Right lobe of liver (tissue), 6 donors: Measurements from ENCODE around the gene TMEM11. TPM values are rescaled to one million over a fixed set of nuclear protein-coding genes. Genes with fewer than 3 reads are reported as not detected.

Experiments used
- ATAC-seq, 4 donors: fragments of 200-7000 bp; cut with Tn5 transposase; one replicate each; pipeline ENCODE4 v1.9.1; 2020; ENCODE audit warnings: mild to moderate bottlenecking in 4 of 4, moderate library complexity in 4 of 4
- DNase-seq, 3 donors: peaks; one replicate each; pipeline ENCODE4 v3.0.0-alpha.2; 2020
- H3K27ac ChIP-seq, 3 donors: fragments of 200-600 bp; one replicate each; pipeline ENCODE4 v1.8.0; 2022
- H3K27me3 ChIP-seq, 2 donors: fragments of 200-600 bp; one replicate each; pipeline ENCODE4 v1.8.0; 2022
- H3K36me3 ChIP-seq, 4 donors: fragments of 200-600 bp; sonication (generic) in 1 of 4; one replicate each; pipeline versions ENCODE4 v1.5.1 to v1.8.0; 2017 to 2022; ENCODE audit warnings: control low read depth in 1 of 4
- H3K4me1 ChIP-seq, 4 donors: fragments of 200-600 bp; sonication (generic) in 1 of 4; one replicate each; pipeline versions ENCODE4 v1.5.1 to v1.8.0; 2017 to 2022; ENCODE audit warnings: control low read depth in 1 of 4
- H3K4me3 ChIP-seq, 3 donors: fragments of 200-600 bp; one replicate each; pipeline ENCODE4 v1.8.0; 2022
- H3K9me3 ChIP-seq, 4 donors: fragments of 200-600 bp; sonication (generic) in 1 of 4; one replicate each; pipeline versions ENCODE4 v1.5.1 to v1.8.0; 2017 to 2022; ENCODE audit warnings: control low read depth in 1 of 4
- CTCF ChIP-seq, 4 donors: fragments of 200-600 bp in 3 of 4; fragments of 450-650 bp in 1 of 4; IDR thresholded peaks; one replicate each; pipeline versions ENCODE4 v1.5.1 to v1.8.0; 2016 to 2022; ENCODE audit warnings: antibody characterized with exemption in 4 of 4, mild to moderate bottlenecking in 2 of 4
- POLR2A ChIP-seq: fragments of 450-650 bp; IDR thresholded peaks from one replicate; pipeline ENCODE4 v1.6.1; 2017; ENCODE audit warnings: antibody characterized with exemption, mild to moderate bottlenecking
- WGBS: methylation state at CpG from one replicate; pipeline ENCODE4 v1.1.6; 2018; ENCODE audit warnings: low coverage, low lambda C conversion rate; ENCODE audit not compliant: insufficient coverage; ENCODE audit errors: missing lambda C conversion rate; 5-methylcytosine and 5-hydroxymethylcytosine counted together
- intact Hi-C, 2 donors: fragments of 100-400 bp; cut with DNase I; formaldehyde crosslinking; loops; one replicate each; pipeline versions ENCODE4 v1.11.2 to v1.14.1; 2022
- total RNA-seq, 6 experiments: library from RNA; depleted of rRNA in 2 of 6; stranded (reverse); fragments of >200 nt in 2 of 6; fragmentation: NEBNext Ultra II Directional in 3 of 6; extraction: Animal tissue kit (Norgen Biotek cat#: 25700) in 3 of 6; gene quantifications; one replicate each; pipeline versions ENCODE4 v1.1.0 to v1.2.4, GENCODE V29; 2016 to 2023
- donor health status: DM: no; HTN: yes; CAD: no.
- donor health status: DM: no; HTN: no; CAD: no.
- donor health status: DM: no; HTN: no; CAD: no.
- donor health status: DM: no; HTN: yes; CAD: no.
- donor health status: DM: no; HTN: yes; CAD: no.

Gene TMEM11
- total RNA-seq, 6 experiments from 2014 or later, result 10.8 to 20.6 (median 11.7) TPM

DNA sequence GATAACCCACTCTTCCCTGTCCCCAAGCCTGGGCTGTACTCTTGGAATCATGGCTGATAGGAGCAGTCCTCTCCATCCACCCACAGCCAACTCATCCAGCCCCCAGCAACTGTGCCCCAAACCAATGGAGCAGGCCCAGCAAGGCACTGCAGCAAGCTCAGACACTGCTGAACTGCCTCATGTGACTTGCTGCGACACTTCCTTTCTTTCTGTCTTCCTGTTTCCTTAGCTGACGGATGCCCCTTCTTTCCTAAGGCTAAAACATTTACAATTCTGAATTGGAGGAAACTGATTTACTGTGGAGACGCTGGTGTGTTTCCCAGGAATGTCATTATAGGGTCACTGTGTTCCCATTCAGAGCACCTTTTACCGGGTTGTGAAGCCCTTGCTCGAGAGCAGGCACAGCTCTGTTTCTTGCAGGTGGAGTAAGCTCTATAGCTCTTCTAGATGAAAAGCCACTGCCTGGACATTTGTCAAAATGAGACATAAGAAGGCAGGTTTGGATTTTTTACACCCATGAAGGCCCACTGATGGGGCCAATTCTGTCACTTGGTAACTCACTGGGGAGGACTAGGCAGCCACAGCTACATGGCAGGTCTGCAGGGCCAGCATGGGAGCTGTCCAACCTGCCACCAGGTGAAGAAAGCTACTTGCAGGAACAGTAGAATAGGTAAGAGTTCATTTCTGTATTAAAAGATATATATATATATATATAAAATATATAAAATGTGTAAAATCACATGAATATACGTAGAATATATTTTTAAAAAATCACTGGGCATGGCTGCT is 27.4 kb downstream of the TMEM11 start:
- 80% methylated on average over 6 of the region's 6 CpGs for WGBS
- no peaks in the 10 kb centered on the region for H3K4me1 ChIP-seq
- no peaks in the 10 kb centered on the region for H3K9me3 ChIP-seq
- peak overlapping the region in 2 of 3 donors; percentile 45 to 55 for H3K27ac ChIP-seq
- ATAC-seq (peak; percentile 59 to 81 (median 75)), DNase-seq (no peak)
- no peaks in the 10 kb centered on the region for H3K27me3 ChIP-seq
- TF ChIP-seq CTCF (IDR thresholded peaks at IDR 0.05) (no peak), POLR2A (no peak)
- intact Hi-C loops, result no loop called here
- no peak overlapping the region for H3K4me3 ChIP-seq
- H3K36me3 ChIP-seq, result peaks cover 0 to 15% (median 1%) of the 10 kb centered on the region in 4 donors

- Histone ChIP-seq H3K27ac (no peak overlapping the region), H3K9me3 (no peaks in the 10 kb centered on the region), H3K4me1 (no peaks in the 10 kb centered on the region), H3K36me3 (peaks cover 0 to 15% (median 1%) of the 10 kb centered on the region in 4 donors), H3K4me3 (no peak overlapping the region), H3K27me3 (no peaks in the 10 kb centered on the region)
- ATAC-seq (no peak), DNase-seq (no peak)
- intact Hi-C loops, result no loop called here
- 100% methylated on average over 1 of the region's 1 CpG for WGBS
- TF ChIP-seq POLR2A (no peak), CTCF (IDR thresholded peaks at IDR 0.05) (no peak)
Measured at GRCh38 chr17:21185061-21185460, 28.9 kb downstream of the TMEM11 start.

DNA sequence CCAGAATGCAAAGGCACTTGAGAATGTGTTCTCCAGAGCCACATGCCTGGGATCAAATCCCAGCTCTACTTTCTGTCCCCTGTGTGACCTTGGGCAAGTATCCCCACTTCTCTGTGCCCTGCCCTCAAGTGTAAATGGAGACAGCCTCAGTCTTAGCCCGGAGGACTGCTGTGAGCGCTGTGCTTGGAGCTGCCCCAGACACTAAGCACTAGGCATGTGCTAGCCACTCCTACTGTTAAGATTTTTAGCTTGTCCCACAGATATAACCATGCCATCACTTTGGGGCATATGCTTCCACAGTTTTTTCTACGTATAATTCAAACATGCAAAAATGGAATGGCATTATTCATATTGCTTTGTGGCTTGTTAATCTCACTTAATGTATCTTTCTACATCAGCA is 29.4 kb downstream of the TMEM11 start:
- Histone ChIP-seq H3K27me3 (no peaks in the 10 kb centered on the region), H3K4me1 (no peaks in the 10 kb centered on the region), H3K27ac (no peak overlapping the region), H3K4me3 (no peak overlapping the region), H3K9me3 (no peaks in the 10 kb centered on the region), H3K36me3 (peaks cover 0 to 15% (median 1%) of the 10 kb centered on the region in 4 donors)
- intact Hi-C loops, result no loop called here
- 100% methylated on average over 1 of the region's 3 CpGs for WGBS
- TF ChIP-seq POLR2A (no peak), CTCF (IDR thresholded peaks at IDR 0.05) (no peak)
- DNase-seq (no peak), ATAC-seq (no peak)

GRCh38 chr17:21183468-21183867 is 30.5 kb downstream of the TMEM11 start:
- no peaks in the 10 kb centered on the region for H3K27me3 ChIP-seq
- DNase-seq, result no peak
- peak in 3 of 4 donors; percentile 48 to 60 (median 59) for ATAC-seq
- H3K27ac ChIP-seq, result no peak overlapping the region
- no peak for TF ChIP-seq POLR2A
- TF ChIP-seq CTCF (IDR thresholded peaks at IDR 0.05), result no peak
- H3K36me3 ChIP-seq, result peaks cover 0 to 15% (median 1%) of the 10 kb centered on the region in 4 donors
- no peaks in the 10 kb centered on the region for H3K4me1 ChIP-seq
- no peak overlapping the region for H3K4me3 ChIP-seq
- H3K9me3 ChIP-seq, result no peaks in the 10 kb centered on the region
- 34% methylated on average over 4 of the region's 5 CpGs for WGBS
- intact Hi-C loops, result no loop called here
